GM10248 (cell line): ENCODE results near the gene ARAP3.

ENCODE experiments used
- CTCF ChIA-PET: fragments of 300-600 bp; sonication (Branson Sonifier 250); formaldehyde crosslinking; extraction: SDS; loops from one replicate; lab custom pipeline; 2021; ENCODE audit warnings: antibody characterized with exemption; lab: Yijun Ruan, JAX
- POLR2A ChIA-PET: fragments of 350-650 bp; sonication (Branson Sonifier 250); formaldehyde crosslinking; extraction: SDS; loops from one replicate; lab custom pipeline; 2020; ENCODE audit warnings: antibody characterized with exemption; lab: Yijun Ruan, JAX
- DNase-seq: peaks from one replicate; pipeline ENCODE4 v3.0.0; 2012; ENCODE audit errors: extremely low spot score
- CTCF ChIP-seq: IDR thresholded peaks from 2 replicates; pipeline ENCODE4 v1.5.1; 2012; ENCODE audit warnings: mild to moderate bottlenecking, low read depth; ENCODE audit errors: extremely low read depth, missing control alignments, control extremely low read depth

Gene ARAP3

GRCh38 chr5:141717043-141717442, 35.0 kb upstream of the ARAP3 start:
- no peak for DNase-seq
- ChIA-PET POLR2A (no interaction called here), CTCF (interaction anchor here (0.9 to 3.1 kb wide), 5 partner anchors 13 to 115 kb away, joined by 3 to 14 read pairs (median 4); no protein-coding TSS in a partner anchor)

GRCh38 chr5:141716468-141716867, 34.4 kb upstream of the ARAP3 start:
- TF ChIP-seq CTCF = no peak
- ChIA-PET POLR2A (no interaction called here), CTCF (interaction anchor here (0.9 to 3.1 kb wide), 4 partner anchors 13 to 115 kb away, joined by 3 to 14 read pairs (median 6); no protein-coding TSS in a partner anchor)
- DNase-seq = no peak

More at GRCh38 chr5:141717043-141717442, 35.0 kb upstream of the ARAP3 start:
- TF ChIP-seq CTCF = no peak

- ChIA-PET POLR2A (no interaction called here), CTCF (interaction anchor here (0.9 to 3.1 kb wide), 5 partner anchors 12 to 432 kb away, joined by 3 to 14 read pairs (median 3); no protein-coding TSS in a partner anchor)
- no peak for DNase-seq
- no peak for TF ChIP-seq CTCF
These were observed 34.0 kb upstream of the ARAP3 start for GRCh38 chr5:141716009-141716408.

GRCh38 chr5:141715346-141715905, 33.4 kb upstream of the ARAP3 start:
- POLR2A ChIA-PET = no interaction called here

GRCh38 chr5:141714542-141715310, 32.7 kb upstream of the ARAP3 start:
- POLR2A ChIA-PET = no interaction called here
- CTCF ChIA-PET = interaction anchor here (0.9 to 3.0 kb wide), 5 partner anchors 15 to 433 kb away, joined by 3 to 9 read pairs (median 3); no protein-coding TSS in a partner anchor
- no peak for DNase-seq
- no peak for TF ChIP-seq CTCF

More at GRCh38 chr5:141715346-141715905, 33.4 kb upstream of the ARAP3 start:
- DNase-seq = no peak
- CTCF ChIA-PET = interaction anchor here (0.9 to 3.1 kb wide), 5 partner anchors 12 to 432 kb away, joined by 3 to 14 read pairs (median 3); no protein-coding TSS in a partner anchor
- no peak for TF ChIP-seq CTCF

- POLR2A ChIA-PET = no interaction called here
- no peak for DNase-seq
- TF ChIP-seq CTCF = no peak
- CTCF ChIA-PET = interaction anchor here (1.0 kb wide), 2 partner anchors 10 to 14 kb away, joined by 3 to 4 read pairs; no protein-coding TSS in a partner anchor
These were observed 31.7 kb upstream of the ARAP3 start for GRCh38 chr5:141713616-141714309.
